Inflammatory macrophage treated with lipopolysaccharide for 4 hours (primary cell): ENCODE measurements around the gene MCMBP.

Experiments used
- DNase-seq: peaks from one replicate; pipeline ENCODE4 v3.0.0-alpha.2; 2020

Gene MCMBP

DNA sequence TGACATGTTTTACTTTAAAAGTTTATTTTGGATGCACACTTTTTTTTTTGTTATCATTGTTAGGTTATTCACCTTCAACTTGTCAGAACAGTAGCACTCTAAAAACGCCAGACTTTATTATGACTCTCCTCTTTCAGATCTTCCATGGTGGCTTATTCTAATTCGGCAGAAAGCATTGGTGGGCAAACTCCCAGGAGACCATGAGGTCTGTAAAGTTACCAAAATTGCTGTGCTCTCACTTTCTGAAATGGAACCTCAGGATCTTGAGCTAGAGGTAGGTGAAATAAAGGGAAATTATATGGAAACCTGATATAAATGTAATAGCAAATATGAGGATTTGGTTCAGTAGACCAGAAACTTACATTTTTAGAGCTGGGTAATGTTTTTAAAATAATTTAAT lies 91.1 kb downstream of the MCMBP start:
- no peak for DNase-seq

DNA sequence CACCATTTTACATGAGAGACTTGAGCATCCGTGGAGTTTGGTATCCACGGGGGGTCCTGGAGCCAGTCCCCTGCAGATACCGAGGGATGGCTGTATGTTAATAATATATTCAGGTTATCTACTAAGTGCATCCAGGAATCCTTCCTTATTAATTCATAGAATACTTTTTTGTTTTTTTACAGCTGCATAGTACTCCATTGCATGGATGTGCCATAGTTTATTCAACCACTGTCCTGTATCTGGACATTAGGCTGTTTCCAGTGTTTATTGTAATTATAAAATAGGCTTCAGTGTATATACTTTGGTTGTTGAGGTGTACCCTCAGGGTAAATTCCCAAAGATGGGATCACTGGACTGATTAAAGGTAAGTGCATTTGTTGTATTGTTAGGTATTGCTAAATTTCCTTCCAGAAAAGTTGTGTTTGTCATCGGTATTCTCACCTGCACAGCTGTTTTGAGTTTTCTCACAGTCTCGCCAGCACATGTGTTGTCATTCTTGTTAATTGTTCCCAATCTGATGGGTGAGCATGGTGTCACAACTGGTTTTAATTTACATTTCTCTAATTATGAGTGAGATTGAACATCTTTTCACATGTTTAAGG lies 91.7 kb downstream of the MCMBP start:
- no peak for DNase-seq
